ENCODE measurements around the gene INAFM1. TPM values are rescaled to one million over a fixed set of nuclear protein-coding genes. Genes with fewer than 3 reads are reported as not detected.

The INAFM1 gene
- total and polyA plus RNA-seq, 9 of the 15 experiments (the other 6 are each of a cell fraction or from before 2014, with no cell fraction given), result 0.71 to 30.9 (median 3.1) TPM

DNA sequence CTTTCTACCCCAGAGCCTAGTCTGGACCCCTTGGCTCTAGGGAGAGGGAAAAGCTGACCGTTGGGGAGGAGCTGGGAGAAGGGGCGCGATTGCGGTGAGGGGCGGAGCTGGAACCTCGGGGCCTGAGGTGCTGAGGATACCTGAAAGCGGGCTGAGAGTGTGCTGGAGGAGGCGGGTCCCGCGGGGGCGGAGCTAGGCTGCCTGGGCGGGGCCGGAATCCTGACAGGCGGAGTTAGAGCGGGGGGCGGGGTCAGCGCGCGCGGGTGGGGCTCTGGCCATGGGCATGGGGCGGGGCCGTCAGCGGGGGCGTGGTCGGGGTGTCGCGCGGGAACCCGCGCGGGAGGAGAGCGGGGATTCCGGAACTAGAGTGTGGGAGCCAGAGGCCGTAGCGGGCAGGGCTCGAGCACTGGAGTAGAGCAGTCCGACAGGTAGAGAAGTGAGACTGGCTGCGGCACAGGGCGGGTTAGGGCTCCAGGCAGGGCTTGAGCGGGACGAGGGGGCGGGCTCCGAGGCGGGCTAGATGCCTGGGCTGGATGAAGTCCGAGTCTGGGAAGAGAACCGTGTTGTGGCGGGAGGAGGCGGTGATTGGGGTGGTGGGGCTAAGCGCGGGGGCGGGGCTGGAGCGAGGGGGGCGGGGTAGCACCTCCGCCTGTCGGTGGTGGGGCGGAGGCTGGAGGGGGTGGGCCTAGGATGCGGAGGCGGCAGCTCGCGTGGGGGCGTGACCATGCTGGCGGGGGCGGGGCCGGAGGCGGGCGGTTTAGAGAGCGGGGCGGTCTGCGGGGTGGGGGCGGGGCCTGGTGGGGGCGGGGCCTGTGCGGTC, at the start of gene INAFM1 (continued):
- TF ChIP-seq, protein P1, sequence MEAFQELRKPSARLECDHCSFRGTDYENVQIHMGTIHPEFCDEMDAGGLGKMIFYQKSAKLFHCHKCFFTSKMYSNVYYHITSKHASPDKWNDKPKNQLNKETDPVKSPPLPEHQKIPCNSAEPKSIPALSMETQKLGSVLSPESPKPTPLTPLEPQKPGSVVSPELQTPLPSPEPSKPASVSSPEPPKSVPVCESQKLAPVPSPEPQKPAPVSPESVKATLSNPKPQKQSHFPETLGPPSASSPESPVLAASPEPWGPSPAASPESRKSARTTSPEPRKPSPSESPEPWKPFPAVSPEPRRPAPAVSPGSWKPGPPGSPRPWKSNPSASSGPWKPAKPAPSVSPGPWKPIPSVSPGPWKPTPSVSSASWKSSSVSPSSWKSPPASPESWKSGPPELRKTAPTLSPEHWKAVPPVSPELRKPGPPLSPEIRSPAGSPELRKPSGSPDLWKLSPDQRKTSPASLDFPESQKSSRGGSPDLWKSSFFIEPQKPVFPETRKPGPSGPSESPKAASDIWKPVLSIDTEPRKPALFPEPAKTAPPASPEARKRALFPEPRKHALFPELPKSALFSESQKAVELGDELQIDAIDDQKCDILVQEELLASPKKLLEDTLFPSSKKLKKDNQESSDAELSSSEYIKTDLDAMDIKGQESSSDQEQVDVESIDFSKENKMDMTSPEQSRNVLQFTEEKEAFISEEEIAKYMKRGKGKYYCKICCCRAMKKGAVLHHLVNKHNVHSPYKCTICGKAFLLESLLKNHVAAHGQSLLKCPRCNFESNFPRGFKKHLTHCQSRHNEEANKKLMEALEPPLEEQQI (IDR thresholded peaks at IDR 0.05), result no peak
- TF ChIP-seq, protein P2, sequence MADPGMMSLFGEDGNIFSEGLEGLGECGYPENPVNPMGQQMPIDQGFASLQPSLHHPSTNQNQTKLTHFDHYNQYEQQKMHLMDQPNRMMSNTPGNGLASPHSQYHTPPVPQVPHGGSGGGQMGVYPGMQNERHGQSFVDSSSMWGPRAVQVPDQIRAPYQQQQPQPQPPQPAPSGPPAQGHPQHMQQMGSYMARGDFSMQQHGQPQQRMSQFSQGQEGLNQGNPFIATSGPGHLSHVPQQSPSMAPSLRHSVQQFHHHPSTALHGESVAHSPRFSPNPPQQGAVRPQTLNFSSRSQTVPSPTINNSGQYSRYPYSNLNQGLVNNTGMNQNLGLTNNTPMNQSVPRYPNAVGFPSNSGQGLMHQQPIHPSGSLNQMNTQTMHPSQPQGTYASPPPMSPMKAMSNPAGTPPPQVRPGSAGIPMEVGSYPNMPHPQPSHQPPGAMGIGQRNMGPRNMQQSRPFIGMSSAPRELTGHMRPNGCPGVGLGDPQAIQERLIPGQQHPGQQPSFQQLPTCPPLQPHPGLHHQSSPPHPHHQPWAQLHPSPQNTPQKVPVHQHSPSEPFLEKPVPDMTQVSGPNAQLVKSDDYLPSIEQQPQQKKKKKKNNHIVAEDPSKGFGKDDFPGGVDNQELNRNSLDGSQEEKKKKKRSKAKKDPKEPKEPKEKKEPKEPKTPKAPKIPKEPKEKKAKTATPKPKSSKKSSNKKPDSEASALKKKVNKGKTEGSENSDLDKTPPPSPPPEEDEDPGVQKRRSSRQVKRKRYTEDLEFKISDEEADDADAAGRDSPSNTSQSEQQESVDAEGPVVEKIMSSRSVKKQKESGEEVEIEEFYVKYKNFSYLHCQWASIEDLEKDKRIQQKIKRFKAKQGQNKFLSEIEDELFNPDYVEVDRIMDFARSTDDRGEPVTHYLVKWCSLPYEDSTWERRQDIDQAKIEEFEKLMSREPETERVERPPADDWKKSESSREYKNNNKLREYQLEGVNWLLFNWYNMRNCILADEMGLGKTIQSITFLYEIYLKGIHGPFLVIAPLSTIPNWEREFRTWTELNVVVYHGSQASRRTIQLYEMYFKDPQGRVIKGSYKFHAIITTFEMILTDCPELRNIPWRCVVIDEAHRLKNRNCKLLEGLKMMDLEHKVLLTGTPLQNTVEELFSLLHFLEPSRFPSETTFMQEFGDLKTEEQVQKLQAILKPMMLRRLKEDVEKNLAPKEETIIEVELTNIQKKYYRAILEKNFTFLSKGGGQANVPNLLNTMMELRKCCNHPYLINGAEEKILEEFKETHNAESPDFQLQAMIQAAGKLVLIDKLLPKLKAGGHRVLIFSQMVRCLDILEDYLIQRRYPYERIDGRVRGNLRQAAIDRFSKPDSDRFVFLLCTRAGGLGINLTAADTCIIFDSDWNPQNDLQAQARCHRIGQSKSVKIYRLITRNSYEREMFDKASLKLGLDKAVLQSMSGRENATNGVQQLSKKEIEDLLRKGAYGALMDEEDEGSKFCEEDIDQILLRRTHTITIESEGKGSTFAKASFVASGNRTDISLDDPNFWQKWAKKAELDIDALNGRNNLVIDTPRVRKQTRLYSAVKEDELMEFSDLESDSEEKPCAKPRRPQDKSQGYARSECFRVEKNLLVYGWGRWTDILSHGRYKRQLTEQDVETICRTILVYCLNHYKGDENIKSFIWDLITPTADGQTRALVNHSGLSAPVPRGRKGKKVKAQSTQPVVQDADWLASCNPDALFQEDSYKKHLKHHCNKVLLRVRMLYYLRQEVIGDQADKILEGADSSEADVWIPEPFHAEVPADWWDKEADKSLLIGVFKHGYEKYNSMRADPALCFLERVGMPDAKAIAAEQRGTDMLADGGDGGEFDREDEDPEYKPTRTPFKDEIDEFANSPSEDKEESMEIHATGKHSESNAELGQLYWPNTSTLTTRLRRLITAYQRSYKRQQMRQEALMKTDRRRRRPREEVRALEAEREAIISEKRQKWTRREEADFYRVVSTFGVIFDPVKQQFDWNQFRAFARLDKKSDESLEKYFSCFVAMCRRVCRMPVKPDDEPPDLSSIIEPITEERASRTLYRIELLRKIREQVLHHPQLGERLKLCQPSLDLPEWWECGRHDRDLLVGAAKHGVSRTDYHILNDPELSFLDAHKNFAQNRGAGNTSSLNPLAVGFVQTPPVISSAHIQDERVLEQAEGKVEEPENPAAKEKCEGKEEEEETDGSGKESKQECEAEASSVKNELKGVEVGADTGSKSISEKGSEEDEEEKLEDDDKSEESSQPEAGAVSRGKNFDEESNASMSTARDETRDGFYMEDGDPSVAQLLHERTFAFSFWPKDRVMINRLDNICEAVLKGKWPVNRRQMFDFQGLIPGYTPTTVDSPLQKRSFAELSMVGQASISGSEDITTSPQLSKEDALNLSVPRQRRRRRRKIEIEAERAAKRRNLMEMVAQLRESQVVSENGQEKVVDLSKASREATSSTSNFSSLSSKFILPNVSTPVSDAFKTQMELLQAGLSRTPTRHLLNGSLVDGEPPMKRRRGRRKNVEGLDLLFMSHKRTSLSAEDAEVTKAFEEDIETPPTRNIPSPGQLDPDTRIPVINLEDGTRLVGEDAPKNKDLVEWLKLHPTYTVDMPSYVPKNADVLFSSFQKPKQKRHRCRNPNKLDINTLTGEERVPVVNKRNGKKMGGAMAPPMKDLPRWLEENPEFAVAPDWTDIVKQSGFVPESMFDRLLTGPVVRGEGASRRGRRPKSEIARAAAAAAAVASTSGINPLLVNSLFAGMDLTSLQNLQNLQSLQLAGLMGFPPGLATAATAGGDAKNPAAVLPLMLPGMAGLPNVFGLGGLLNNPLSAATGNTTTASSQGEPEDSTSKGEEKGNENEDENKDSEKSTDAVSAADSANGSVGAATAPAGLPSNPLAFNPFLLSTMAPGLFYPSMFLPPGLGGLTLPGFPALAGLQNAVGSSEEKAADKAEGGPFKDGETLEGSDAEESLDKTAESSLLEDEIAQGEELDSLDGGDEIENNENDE (IDR thresholded peaks at IDR 0.05; ENCODE audit: low read depth, low read length), result no peak
- TF ChIP-seq CBX3 (IDR thresholded peaks at IDR 0.05; ENCODE audit: borderline replicate concordance in 1 of 2, low read length in 2 of 2) (no peak; a peak in 1 of 3 replicates), CREBBP (IDR thresholded peaks at IDR 0.05; ENCODE audit: low read depth, low read length) (no peak), TEAD2 (tag; IDR thresholded peaks at IDR 0.05) (no peak), SNIP1 (IDR thresholded peaks at IDR 0.05; ENCODE audit: low read depth) (no peak), ZNF124 (CRISPR knock-in tag; IDR thresholded peaks at IDR 0.05) (no peak)
- TF ChIP-seq, protein P3, sequence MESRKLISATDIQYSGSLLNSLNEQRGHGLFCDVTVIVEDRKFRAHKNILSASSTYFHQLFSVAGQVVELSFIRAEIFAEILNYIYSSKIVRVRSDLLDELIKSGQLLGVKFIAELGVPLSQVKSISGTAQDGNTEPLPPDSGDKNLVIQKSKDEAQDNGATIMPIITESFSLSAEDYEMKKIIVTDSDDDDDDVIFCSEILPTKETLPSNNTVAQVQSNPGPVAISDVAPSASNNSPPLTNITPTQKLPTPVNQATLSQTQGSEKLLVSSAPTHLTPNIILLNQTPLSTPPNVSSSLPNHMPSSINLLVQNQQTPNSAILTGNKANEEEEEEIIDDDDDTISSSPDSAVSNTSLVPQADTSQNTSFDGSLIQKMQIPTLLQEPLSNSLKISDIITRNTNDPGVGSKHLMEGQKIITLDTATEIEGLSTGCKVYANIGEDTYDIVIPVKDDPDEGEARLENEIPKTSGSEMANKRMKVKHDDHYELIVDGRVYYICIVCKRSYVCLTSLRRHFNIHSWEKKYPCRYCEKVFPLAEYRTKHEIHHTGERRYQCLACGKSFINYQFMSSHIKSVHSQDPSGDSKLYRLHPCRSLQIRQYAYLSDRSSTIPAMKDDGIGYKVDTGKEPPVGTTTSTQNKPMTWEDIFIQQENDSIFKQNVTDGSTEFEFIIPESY (CRISPR knock-in tag; IDR thresholded peaks at IDR 0.05), result no peak

All from K562 (cell line).